ENCODE measurements around the gene CLSTN3. TPM values are rescaled to one million over a fixed set of nuclear protein-coding genes. Genes with fewer than 3 reads are reported as not detected.

CLSTN3 gene
- total and polyA plus RNA-seq, 2 donors from 2014 or later, result 33.0 to 64.2 TPM

GRCh38 chr12:7193674-7194073 is 63.5 kb downstream of the CLSTN3 start:
- no peak overlapping the region for H3K9ac ChIP-seq (ENCODE audit: low read length in 3 of 3)
- no peaks in the 10 kb centered on the region for H3K9me3 ChIP-seq (ENCODE audit: control insufficient read depth in 2 of 3, insufficient read depth in 1 of 3, low read length in 3 of 3)
- peaks cover 2 to 8% (median 7%) of the 10 kb centered on the region in 3 donors for H3K4me1 ChIP-seq (ENCODE audit: control insufficient read depth in 2 of 3, insufficient read depth in 2 of 3, low read depth in 1 of 3, low read length in 3 of 3)
- H3K4me3 ChIP-seq (ENCODE audit: low read length in 3 of 3), result no peak overlapping the region
- H3K27me3 ChIP-seq (ENCODE audit: control insufficient read depth, insufficient read depth, low read length), result no peaks in the 10 kb centered on the region
- no peak overlapping the region for H3K27ac ChIP-seq (ENCODE audit: low read depth in 2 of 2, low read length in 2 of 2)
- no peak for FAIRE-seq
- H3K36me3 ChIP-seq (ENCODE audit: control insufficient read depth in 2 of 3, insufficient read depth in 3 of 3, low read length in 3 of 3), result peaks cover 0 to 3% (median 0%) of the 10 kb centered on the region in 3 donors
- intact Hi-C loops (cut with DNase I), result no loop called here
- no peak for DNase-seq
- TF ChIP-seq CTCF (IDR thresholded peaks at IDR 0.05; ENCODE audit: borderline replicate concordance, extremely low read depth, insufficient read depth), result no peak

- Histone ChIP-seq H3K9me3 (ENCODE audit: control insufficient read depth in 2 of 3, insufficient read depth in 1 of 3, low read length in 3 of 3) (no peaks in the 10 kb centered on the region), H3K36me3 (ENCODE audit: control insufficient read depth in 2 of 3, insufficient read depth in 3 of 3, low read length in 3 of 3) (peaks cover 2 to 20% (median 14%) of the 10 kb centered on the region in 3 donors), H3K27ac (ENCODE audit: low read depth in 2 of 2, low read length in 2 of 2) (no peak overlapping the region), H3K4me1 (ENCODE audit: control insufficient read depth in 2 of 3, insufficient read depth in 2 of 3, low read depth in 1 of 3, low read length in 3 of 3) (no peaks in the 10 kb centered on the region), H3K4me3 (ENCODE audit: low read length in 3 of 3) (no peak overlapping the region), H3K9ac (ENCODE audit: low read length in 3 of 3) (no peak overlapping the region), H3K27me3 (ENCODE audit: control insufficient read depth, insufficient read depth, low read length) (no peaks in the 10 kb centered on the region)
- DNase-seq (peak in 1 of 5 donors; percentile 32), FAIRE-seq (no peak)
- intact Hi-C loops (cut with DNase I), result no loop called here
- no peak for TF ChIP-seq CTCF (IDR thresholded peaks at IDR 0.05; ENCODE audit: borderline replicate concordance, extremely low read depth, insufficient read depth)
These were observed 67.7 kb downstream of the CLSTN3 start for GRCh38 chr12:7197841-7198240.

GRCh38 chr12:7203109-7203508 is 72.9 kb downstream of the CLSTN3 start:
- Histone ChIP-seq H3K9ac (ENCODE audit: low read length in 3 of 3) (no peak overlapping the region), H3K4me1 (ENCODE audit: control insufficient read depth in 2 of 3, insufficient read depth in 2 of 3, low read depth in 1 of 3, low read length in 3 of 3) (no peaks in the 10 kb centered on the region), H3K27me3 (ENCODE audit: control insufficient read depth, insufficient read depth, low read length) (no peaks in the 10 kb centered on the region), H3K36me3 (ENCODE audit: control insufficient read depth in 2 of 3, insufficient read depth in 3 of 3, low read length in 3 of 3) (peaks cover 2 to 52% (median 38%) of the 10 kb centered on the region in 3 donors), H3K4me3 (ENCODE audit: low read length in 3 of 3) (no peak overlapping the region), H3K9me3 (ENCODE audit: control insufficient read depth in 2 of 3, insufficient read depth in 1 of 3, low read length in 3 of 3) (no peaks in the 10 kb centered on the region), H3K27ac (ENCODE audit: low read depth in 2 of 2, low read length in 2 of 2) (no peak overlapping the region)
- intact Hi-C loops (cut with DNase I), result no loop called here
- no peak for DNase-seq
- FAIRE-seq, result no peak
- TF ChIP-seq CTCF (IDR thresholded peaks at IDR 0.05; ENCODE audit: borderline replicate concordance, extremely low read depth, insufficient read depth), result no peak

GRCh38 chr12:7205091-7205490 is 74.9 kb downstream of the CLSTN3 start:
- H3K4me3 ChIP-seq (ENCODE audit: low read length in 3 of 3), result no peak overlapping the region
- H3K27me3 ChIP-seq (ENCODE audit: control insufficient read depth, insufficient read depth, low read length), result no peaks in the 10 kb centered on the region
- no peak for DNase-seq
- no peaks in the 10 kb centered on the region for H3K9me3 ChIP-seq (ENCODE audit: control insufficient read depth in 2 of 3, insufficient read depth in 1 of 3, low read length in 3 of 3)
- FAIRE-seq, result no peak
- TF ChIP-seq CTCF (IDR thresholded peaks at IDR 0.05; ENCODE audit: borderline replicate concordance, extremely low read depth, insufficient read depth), result no peak
- no peak overlapping the region for H3K27ac ChIP-seq (ENCODE audit: low read depth in 2 of 2, low read length in 2 of 2)
- H3K36me3 ChIP-seq (ENCODE audit: control insufficient read depth in 2 of 3, insufficient read depth in 3 of 3, low read length in 3 of 3), result peaks cover 6 to 72% (median 57%) of the 10 kb centered on the region in 3 donors
- no peak overlapping the region for H3K9ac ChIP-seq (ENCODE audit: low read length in 3 of 3)
- H3K4me1 ChIP-seq (ENCODE audit: control insufficient read depth in 2 of 3, insufficient read depth in 2 of 3, low read depth in 1 of 3, low read length in 3 of 3), result no peaks in the 10 kb centered on the region
- intact Hi-C loops (cut with DNase I), result no loop called here

All from kidney (tissue), 14 donors.